Hepatocyte (in vitro differentiated cells): Measurements from ENCODE around the gene CAMSAP1.

ENCODE experiments used
- CTCF ChIP-seq: fragments of 200-600 bp; sonication (generic); IDR thresholded peaks from 2 replicates; pipeline ENCODE4 v1.5.1; 2016; ENCODE audit warnings: antibody characterized with exemption, mild to moderate bottlenecking; ENCODE audit not compliant: poor library complexity
- EZH2phosphoT487 ChIP-seq: fragments of 200-600 bp; sonication (generic); IDR thresholded peaks from one replicate; pipeline ENCODE4 v1.6.1; 2018; ENCODE audit warnings: antibody characterized with exemption, mild to moderate bottlenecking, low read depth, moderate library complexity; ENCODE audit not compliant: unreplicated experiment, severe bottlenecking

DNA sequence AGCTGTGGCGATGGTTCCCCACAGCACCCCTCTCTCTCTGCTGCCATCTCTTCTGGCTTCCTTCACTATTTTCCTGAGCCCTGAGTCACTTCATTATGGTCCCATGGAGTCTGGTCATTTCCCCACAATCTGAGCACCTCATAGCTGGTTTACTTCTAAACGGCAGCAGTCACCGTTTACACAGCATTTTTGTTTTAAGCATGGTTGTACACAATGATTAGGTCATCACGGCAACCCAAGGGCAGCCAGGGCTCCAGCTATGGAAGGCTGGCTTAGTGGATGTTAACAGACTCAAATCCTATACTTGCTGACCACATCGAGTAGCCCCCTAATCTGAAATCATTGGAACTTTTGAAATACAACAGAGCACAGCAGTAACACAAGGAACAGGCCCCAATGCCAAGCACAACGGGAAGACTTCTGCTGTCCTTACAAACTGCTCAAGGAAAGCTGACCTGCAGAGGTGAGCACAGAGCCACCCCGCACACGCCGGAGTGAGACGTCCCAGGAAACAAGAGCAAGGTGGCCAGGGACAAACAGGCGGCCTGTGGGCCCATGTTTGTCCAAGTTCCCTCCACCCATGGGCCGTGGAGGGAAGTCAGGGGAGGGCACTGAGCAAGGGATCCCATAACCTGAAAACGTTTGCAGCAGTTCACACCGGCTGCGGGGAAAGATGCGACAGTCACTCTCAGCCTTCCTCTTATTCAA, 22.9 kb downstream of the CAMSAP1 start:
- no peak for TF ChIP-seq CTCF
- no peak for TF ChIP-seq EZH2phosphoT487
